Inflammatory macrophage (primary cell): ENCODE measurements around the gene DLGAP1.
"Not testable (repeated sequence)": the region's sequence is repeated elsewhere in the genome, so short reads cannot be mapped to it uniquely, and the experiment has no call there.

Experiments used
- DNase-seq, 2 donors: peaks; one replicate each; pipeline ENCODE4 v3.0.0-alpha.2; 2020 to 2022

The DLGAP1 gene

DNA sequence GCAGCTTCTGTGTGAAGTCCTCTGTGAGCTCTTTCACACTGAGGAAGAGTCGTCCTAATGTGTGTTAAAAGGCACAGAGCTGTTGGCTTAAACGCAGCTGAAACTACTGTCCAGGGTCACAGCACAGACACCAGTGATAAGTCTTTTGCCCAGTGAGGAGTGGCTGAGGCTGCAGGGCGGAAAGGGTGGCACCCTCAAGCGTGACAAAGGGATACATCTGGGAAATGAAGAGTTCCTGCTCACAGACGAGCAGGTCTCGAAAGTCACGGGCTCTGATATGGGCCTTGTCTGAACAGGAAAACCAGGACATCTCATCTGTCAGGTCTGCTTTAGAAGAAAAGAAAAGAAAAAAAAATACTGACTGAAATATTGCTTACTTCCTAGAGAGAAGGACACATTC, 968.6 kb downstream of the DLGAP1 start:
- no peak for DNase-seq

DNA sequence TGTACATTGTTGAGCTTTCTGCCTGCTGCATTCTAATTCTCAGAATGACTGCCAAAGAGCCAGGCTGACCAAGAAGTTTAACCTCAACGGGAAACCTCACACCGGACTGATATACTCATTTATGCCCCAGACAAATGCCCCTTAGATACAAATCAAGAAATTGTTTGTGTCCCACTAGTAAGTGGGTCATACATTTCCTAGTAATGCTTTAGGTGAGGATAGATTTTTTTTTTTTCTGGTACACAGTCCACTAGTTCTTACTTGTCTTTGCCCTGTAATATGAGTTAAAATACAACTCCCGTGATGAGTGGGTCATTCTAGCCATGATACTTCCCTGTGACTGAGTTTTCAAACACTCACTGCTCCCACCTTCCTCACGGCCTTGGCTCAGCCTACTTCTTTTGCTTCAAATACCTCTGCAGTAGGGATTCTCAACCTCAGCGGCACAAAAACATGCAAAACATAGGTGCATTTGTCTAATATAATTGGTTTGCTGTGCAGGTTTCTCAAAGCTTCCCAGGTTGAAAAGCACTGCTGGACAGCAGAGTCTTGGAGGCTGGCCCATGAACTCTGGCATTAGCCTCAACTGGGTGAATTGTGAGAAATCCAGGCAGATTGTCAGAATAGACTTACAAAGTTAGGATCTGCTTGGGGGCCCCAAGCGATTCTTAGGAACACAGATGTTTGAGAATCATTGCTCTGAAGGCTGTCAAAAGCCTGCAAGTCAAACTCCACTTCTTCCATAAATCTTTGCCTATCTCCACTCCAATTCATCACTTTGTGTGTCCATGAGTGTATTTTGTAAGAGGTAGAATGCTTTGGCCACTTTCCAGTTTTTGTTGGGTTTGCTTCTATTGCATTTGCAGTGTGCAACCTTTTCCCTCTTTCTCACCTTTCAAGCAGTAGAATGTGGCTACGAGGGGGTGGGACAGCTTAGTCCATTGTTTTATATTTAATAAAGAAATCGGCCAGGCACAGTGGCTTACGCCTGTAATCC, 969.7 kb downstream of the DLGAP1 start:
- DNase-seq, result no peak

DNA sequence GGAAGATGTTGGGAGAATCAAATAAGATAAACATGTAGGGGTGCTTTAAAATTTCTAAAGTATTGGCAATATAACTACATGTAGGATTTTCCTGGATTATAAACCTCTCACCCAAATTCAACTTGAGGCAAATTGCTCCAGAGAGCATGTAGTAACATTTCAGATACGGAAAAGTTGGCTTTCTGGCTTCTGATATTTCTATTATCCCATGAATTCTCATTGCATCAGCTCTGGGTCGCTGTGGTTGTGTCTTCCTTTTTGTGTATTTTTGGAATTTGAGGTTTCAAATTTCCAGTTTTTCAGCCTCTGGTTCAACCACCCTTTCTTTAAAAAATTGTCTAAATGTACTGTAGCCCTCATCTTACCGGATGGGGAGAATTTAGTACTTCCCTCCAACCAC, 972.8 kb downstream of the DLGAP1 start:
- DNase-seq, result no peak

DNA sequence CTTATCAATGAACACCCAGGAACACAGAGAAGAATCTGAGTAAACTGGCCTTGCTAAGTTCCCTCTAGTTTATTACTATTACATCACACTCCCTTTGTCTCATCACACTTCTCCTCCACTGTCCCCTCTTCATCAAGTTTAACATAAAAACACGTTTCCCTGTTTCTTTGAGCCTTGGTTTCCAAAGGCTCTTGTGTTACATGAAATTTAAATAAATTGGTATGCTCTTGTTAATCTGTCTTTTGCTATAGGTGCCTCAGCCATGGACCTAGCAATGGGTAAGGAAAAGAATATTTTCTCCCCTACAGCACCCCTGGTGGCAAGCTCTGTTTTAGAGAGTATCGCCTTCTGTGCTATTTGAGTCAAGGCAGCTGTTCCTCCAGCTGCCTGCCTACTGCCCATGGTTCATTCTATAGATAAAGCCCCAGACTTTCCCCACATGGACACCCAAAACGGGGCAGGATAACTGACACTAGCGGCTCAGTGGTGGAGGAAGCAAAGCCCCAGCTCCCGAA, 973.4 kb downstream of the DLGAP1 start:
- peak; percentile 36 to 41 for DNase-seq

DNA sequence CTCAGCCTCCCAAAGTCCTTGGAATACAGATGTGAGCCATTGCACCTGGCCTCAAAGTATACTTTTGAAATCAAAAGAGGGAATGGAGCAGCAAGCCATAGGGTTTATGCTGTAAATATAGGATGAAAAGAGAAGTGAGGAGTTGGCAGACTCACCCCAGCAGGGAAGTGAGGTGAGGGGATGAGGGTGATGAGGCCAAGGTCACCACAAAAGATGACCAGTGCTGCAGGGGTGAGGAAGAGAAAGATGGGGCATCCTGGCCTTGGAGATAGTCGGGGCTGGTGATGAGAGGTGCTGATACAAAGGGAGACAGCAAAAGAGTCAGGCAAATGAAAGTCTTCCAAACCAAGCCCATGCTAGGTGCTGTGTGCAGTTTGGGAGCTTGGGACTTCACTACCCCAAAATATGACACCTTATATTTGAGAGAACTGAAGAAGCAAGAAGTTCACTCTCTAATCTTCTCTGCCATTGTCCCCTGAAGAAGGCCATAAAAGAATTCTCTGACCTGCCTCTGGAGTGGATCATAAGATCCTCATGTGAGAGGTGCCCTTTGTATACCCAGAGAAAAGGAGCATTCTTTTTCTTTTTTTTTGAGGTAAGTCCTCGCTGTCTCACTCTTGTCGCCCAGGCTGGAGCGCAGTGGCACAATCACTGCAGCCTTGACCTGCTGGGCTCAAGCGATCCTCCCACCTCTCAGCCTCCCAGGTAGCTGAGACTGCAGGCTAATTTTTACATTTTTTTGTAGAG, 974.1 kb downstream of the DLGAP1 start:
- DNase-seq, result no peak

DNA sequence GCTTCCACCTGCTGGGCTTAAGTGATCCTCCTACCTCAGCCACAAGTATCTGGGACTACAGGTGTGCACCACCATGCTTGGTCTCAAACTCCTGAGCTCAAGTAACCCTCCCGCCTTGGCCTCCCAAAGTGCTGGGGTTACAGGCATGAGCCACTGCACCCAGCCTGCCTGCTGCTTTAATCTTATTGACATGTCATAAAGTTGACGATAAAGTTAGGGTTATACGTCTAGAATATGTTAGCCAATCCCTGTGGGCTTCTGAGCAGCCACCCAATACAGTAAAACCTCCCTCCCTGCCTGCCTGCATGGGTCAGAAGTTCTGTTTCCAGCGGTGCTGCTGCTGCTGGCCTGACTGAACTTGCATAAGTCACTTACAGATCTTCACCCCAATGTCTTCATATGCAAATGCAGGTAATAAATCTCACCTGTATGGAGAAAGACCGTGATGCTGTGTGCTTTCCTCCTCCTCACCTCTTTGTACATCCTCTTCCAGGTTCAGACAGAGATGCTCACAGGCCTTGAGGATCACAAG, 975.1 kb downstream of the DLGAP1 start:
- DNase-seq, result no peak

DNA sequence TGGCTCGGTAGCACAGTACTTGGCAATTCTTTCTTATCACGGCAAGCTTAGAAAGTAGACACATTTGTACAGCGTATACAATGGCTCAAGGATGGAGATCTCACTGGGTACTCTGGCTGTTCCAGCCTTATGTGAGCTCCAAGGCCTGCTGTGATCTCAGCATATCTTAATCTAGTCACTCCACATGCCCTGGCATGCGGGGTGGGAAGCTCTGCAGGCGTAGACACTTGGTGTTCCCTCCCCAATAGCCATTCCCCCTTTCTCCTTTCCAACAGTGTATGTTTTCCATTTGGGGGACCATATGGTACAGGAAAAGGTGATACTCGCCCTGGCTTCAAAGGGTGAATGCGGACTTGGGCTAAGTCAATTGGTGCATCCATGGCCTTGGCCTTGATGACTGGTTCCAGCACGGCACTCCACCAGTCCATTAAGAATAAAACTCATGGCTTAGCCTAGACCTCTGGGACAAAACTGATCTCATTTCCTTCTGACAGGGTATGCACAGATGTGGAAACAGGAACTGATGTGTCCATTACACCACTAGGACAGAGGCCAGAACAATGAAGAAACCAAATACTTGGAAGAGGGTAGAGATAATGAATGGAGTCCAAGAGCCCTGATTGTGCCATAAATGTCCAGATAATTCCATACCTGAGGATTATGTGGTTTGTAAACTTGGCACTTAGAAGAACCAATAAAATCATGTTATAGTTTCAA, 976.7 kb downstream of the DLGAP1 start:
- DNase-seq, result peak; percentile 75 to 82

DNA sequence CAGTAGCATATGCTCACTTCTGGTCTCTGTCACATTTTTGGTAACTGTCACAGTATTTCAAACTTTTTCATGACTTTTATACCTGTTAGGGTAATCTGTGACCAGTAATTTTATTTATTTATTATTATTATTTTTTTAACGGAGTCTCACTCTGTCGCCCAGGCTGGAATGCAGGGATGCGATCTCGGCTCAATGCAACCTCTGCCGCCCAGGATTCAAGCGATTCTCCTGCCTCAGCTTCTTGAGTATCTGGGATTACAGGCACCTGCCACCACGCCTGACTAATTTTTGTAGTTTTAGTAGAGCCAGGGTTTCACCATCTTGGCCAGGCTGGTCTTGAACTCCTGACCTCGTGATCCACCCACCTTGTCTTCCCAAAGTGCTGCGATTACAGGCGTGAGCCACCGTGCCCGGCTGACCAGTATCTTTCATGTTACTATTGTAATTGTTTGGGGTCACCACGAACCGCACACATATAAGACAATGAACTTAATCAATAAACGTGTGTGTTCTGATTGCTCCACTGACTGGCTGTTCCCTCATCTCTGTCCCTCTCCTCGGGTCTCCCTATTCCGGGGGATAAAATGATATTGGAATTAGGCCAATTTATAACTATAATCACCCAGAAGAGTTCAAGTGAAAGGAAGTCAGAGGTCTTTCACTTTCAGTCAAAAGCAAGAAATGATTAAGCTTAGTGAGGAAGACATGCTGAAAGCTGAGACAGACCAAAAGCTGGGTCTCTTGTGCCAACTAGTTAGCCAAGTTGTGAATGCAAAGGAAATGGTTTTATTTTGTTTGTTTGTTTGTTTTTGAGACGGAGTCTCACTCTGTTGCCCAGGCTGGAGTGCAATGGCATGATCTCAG, 982.2 kb downstream of the DLGAP1 start:
- DNase-seq, result no peak

DNA sequence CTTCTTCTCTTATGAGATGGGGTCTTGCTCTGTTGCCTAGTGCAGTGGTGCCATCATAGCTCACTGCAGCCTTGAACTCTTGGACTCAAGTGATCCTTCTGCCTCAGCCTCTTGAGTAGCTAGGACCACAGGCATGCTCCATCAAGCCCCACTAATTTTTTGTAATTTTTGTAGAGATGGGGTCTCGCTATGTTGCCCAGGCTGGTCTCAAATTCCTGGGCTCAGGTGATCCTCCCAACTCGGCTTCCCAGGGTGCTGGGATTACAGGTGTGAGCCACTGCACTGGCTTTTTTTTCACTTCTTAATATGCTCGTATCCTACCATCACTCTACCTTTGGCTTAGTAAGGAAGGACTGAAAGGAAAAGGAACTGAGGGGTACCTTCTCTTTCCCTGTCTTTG, 983.0 kb downstream of the DLGAP1 start:
- not testable (repeated sequence) for DNase-seq

DNA sequence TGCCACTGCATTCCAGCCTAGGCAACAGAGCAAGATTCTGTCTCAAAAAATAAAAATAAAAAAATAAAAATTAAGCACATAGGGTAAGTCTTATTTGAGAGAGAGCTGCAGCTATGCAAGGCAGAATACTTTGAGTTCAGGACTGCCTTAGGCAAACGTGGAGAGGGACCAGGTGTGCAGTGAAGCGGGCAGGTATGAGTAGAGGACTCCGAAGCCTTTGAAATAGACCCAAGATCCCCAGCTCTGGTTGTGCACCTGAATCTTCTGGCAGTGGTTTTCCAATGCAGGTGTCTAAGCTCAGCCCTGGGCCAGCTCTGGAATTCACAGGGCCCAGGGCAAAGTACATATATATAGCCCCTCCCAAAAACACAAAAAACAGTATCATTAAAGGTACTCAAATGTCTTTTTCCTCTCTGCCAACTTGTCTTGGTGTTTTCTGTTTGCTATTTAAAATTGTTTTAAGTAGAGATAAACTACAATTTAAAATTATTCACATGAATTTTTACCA, 983.9 kb downstream of the DLGAP1 start:
- DNase-seq, result no peak

DNA sequence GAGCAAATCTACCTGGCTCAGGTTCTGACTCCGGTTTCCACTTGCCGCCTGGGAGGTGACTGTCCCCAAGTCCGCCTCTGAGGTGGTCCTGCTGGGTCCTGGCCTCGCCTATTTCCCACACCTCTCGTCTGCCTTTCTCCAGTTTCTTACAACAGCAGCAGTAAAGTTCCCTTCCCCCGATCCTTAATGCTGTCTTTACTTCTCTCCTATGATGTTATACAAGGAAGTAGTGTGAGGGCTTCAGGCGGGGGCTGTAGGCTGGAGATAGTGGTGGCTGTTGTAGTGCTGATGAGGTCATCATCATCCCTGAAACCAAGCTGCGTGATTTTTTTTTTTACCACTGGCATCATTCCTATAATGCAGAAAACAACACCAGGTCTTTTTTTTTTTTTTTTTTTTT, 986.3 kb downstream of the DLGAP1 start:
- DNase-seq, result peak; percentile 86 to 93

DNA sequence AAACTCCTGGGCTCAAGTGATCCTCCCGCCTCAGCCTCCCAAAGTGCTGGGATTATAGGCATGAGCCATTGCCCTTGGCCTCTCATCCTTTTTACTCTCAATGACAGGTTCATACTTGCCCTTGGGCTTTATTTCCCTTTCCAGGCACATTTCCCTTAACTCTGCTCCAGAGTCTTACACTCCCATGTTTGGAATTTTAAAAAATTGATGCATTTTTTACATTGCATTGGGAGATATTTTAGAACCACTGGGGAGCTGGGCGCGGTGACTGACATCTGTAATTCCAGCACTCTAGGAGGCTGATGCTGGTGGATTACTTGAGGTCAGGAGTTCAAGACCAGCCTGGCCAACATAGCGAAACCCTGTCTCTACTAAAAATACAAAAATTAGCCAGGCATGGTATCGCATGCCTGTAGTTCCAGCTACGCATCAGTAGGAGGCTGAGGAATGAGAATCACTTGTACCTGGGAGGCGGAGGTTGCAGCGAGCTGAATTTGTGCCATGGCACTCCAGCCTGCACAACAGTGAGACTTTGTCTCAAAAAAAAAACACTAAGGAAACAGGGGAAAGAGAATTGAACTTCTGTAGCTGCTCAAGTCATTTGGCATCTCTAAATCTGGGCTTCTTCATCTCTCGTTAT, 986.9 kb downstream of the DLGAP1 start:
- DNase-seq, result no peak

DNA sequence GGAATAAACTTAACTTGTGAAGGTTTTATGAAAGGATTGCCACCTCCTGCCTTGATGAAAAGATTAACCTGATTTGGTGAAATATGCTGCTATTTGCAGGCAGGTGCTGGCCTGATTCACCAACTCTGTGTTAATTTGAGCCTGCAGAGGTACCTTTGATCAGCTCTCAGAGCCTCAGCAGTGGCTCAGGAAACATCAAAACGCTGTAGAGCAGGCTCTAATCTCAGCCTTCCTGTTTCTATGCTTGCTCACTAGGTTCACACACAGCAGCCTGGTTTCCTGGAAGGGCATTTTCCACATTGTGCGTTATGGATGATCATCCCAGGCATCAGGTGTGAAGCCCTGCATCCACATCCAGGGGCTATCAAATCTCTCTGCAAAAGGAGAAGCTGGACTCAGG, 988.2 kb downstream of the DLGAP1 start:
- peak; percentile 20 to 62 for DNase-seq

DNA sequence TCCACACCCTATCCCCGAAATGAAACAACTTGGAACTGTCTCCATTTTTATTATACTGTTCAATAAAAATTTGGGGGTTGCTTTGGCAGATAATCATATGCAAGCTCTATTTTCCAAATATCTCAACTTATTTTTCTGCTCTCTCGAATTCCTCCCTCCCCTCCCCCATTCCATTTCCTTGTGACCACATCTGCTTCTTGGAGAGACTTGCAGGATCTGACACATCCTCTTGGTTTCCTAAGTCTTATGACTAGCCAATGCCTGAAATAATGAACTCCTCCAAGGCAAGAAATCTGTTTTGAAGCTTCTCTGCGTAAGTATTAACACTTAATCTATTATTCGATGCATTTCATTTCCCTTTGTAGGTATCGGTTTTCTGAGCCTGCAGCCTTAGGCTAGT, 989.1 kb downstream of the DLGAP1 start:
- peak; percentile 77 to 82 for DNase-seq

DNA sequence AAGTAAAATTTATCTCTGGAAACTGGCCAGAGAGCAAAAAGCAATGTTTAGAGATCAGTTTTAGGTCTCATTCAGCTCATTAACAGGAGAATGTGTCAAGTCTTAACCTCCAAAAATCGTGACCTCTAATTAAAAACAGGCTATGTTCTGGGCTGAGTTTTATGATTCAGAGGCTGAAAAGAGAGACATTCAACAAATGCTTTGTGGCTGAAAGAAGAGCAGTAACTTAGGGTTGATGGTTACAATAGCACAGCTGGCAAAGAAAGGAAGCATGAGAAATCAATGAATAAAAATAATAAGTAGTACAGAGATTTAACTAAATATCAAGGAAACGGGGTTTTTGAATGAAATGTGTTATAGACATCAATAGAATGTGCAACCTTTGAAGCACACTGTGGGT, 992.1 kb downstream of the DLGAP1 start:
- no peak for DNase-seq

DNA sequence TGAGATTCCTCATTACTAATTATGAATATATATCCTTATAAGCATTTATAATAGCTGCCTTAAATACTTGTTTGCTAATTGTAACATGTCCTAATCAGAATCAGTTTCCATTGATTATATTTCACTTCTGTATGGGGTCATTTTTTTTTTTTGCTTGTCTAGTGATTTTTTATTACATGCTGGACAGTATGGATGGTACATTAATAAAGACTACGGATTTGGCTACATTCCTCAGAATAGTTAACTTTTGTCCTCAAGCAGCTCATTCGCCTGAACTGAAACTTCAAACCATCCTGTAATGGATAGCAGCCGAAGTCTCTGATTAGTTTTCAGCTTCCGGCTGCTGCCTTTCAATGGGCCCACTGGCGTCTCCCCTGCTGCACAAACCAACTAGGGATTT, 993.4 kb downstream of the DLGAP1 start:
- no peak for DNase-seq

DNA sequence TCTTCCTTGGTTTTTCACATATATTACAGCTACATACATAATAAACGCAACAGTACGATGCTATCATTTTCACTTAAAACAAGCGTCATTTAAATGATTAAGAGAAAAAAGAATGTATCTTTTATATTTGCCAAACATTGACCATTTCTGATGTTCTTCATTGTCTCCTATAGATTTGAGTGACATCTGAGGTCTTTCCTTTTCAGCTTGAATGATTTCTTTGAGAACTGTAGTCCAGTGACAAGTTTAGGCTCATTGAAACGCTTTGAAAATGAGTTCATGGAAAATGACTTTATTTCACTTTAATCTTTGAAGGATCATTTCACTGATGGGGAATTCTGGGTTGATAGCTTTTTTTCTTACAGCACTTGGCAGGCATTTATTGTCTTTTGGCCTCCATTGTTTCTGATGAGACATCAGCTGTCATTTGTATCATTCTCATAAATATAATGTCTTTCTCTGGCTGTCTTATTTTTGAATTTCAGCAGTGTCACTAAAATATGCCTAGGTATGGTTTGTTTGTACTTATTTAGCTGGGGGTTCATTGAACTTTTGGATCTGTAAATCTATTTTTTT, 994.2 kb downstream of the DLGAP1 start:
- DNase-seq, result no peak

DNA sequence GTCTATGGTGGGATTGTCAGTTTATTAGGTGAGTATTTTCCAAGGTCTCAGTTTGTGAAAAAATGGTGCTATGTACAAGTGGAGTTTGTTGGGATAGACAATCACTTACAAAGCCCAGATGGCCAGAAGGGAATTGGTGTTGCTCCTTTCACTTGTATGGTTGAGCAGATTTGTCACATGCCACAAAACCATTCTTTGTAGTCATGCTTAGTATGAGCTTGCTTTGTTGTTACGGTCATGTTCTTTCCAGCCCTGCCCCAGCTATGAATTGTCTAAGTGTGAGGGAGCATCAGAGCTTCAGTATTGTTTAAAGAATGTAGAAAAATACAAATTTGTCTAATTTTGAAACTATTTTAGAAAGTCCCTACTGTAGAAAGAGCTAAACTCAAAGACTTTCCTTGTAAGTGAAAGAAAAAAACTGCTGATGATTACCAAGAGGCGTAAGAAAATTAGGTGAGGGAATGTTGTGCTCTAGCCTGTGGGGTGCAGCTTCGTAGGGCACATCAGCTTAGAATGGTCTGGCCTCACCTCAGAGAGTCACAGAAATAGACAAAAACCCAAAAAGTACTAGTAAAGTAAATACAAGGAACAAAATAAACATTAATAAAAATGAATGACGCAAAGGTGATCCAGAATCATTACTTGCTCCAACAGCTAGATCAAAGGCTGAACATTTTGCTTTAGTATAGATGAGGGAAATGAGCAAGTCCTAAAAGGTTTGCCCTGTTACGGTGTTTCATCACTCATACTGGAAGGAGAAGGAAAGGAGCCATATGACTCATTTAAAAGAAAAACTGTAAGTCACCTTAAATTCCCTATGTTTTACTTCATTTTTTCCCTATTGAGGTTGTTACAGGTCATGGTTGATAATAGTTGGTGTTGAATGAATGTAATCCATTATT, 995.9 kb downstream of the DLGAP1 start:
- DNase-seq, result no peak

DNA sequence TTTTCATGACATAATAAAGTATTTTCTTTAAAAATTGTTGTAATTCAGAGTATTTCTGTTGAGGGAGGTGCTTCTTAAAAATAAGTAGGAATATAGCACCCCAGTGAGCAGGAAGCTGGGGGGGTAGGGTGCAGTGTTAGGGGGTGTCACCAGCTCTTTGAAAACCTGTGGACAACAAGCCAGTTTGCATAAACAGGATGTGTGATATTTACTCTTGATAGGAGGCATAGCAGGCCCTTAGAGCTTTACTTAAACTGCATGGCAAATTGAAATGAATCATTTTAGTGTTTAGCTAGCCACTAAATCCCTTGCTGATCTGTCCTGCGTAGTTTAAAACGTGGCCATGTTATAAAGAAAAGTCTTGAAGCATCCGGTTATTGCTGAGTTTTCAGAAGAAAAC, 996.7 kb downstream of the DLGAP1 start:
- no peak for DNase-seq
